HG02973 (cell line): ENCODE results near the gene PALLD.
A peak's percentile ranks its signal among the peaks of the same experiment; 100 is the strongest.
"Not testable (repeated sequence)": the region's sequence is repeated elsewhere in the genome, so short reads cannot be mapped to it uniquely, and the experiment has no call there.

Experiments used
- ATAC-seq: cut with Tn5 transposase; IDR thresholded peaks from one replicate; pipeline ENCODE4 v1.9.1; 2021; ENCODE audit warnings: moderate library complexity; ENCODE audit not compliant: unreplicated experiment

Gene PALLD

GRCh38 chr4:168724243-168724642, 227.4 kb downstream of the PALLD start:
- ATAC-seq = peak; percentile 45

- ATAC-seq = peak; percentile 46
Measured at GRCh38 chr4:168724686-168725411, 228.0 kb downstream of the PALLD start.

GRCh38 chr4:168725930-168726329, 229.1 kb downstream of the PALLD start:
- ATAC-seq = no peak

- ATAC-seq = not testable (repeated sequence)
Measured at GRCh38 chr4:168727181-168727580, 230.3 kb downstream of the PALLD start.

- ATAC-seq = no peak
Measured at GRCh38 chr4:168731006-168731636, 234.3 kb downstream of the PALLD start.

- no peak for ATAC-seq
Measured at GRCh38 chr4:168731706-168732414, 235.0 kb downstream of the PALLD start.

GRCh38 chr4:168732714-168733113, 235.9 kb downstream of the PALLD start:
- ATAC-seq = no peak

GRCh38 chr4:168734703-168735678, 238.1 kb downstream of the PALLD start:
- ATAC-seq = no peak

GRCh38 chr4:168735735-168736134, 238.9 kb downstream of the PALLD start:
- no peak for ATAC-seq

- no peak for ATAC-seq
Measured at GRCh38 chr4:168736860-168737805, 240.3 kb downstream of the PALLD start.

- ATAC-seq = no peak
Measured at GRCh38 chr4:168737806-168738172, 240.9 kb downstream of the PALLD start.

GRCh38 chr4:168739886-168740285, 243.0 kb downstream of the PALLD start:
- no peak for ATAC-seq

- no peak for ATAC-seq
Measured at GRCh38 chr4:168740691-168741090, 243.8 kb downstream of the PALLD start.

GRCh38 chr4:168741281-168742173, 244.7 kb downstream of the PALLD start:
- ATAC-seq = no peak

- no peak for ATAC-seq
Measured at GRCh38 chr4:168743131-168743530, 246.3 kb downstream of the PALLD start.

- ATAC-seq = no peak
Measured at GRCh38 chr4:168743601-168744000, 246.7 kb downstream of the PALLD start.

GRCh38 chr4:168744021-168744420, 247.2 kb downstream of the PALLD start:
- no peak for ATAC-seq

GRCh38 chr4:168748807-168749206, 252.0 kb downstream of the PALLD start:
- no peak for ATAC-seq
